Upper lobe of left lung (tissue), 4 donors: ENCODE measurements around the gene AGRN.
"Not testable (repeated sequence)": the region's sequence is repeated elsewhere in the genome, so short reads cannot be mapped to it uniquely, and the experiment has no call there.

Experiments used
- CTCF ChIP-seq, 6 experiments: fragments of 450-650 bp in 4 of 6; fragments of 200-600 bp in 2 of 6; sonication (generic) in 2 of 6; IDR thresholded peaks; one replicate each; pipeline ENCODE4 v1.5.1; 2016 to 2019; ENCODE audit warnings: antibody characterized with exemption in 6 of 6
- POLR2A ChIP-seq, 4 donors: fragments of 450-650 bp; IDR thresholded peaks; one replicate each; pipeline ENCODE4 v1.5.1; 2016 to 2017; ENCODE audit warnings: antibody characterized with exemption in 4 of 4, mild to moderate bottlenecking in 2 of 4

GRCh38 chr1:976791-977190, 43.1 kb upstream of the AGRN start:
- not testable (repeated sequence) for TF ChIP-seq POLR2A, CTCF (IDR thresholded peaks at IDR 0.05)
